Measurements from ENCODE around the gene TMEM144.

TMEM144 gene

GRCh38 chr4:158209825-158210807 is at the start of gene TMEM144:
TSS of gene TMEM144 (plus strand) at chr4:158210486. CDS start at chr4:158212668, 2,182 bp downstream.
- Histone ChIP-seq H3K4me1 (ENCODE audit: insufficient read depth, low read length) (peaks cover 6% of the 10 kb centered on the region), H3K27me3 (ENCODE audit: insufficient read depth, low read length) (peaks cover 3% of the 10 kb centered on the region), H3K4me3 (ENCODE audit: low read length) (peak within 1 kb of the TSS; percentile 45), H2AFZ (ENCODE audit: low read depth, low read length) (peak within 1 kb of the TSS; percentile 17), H3K36me3 (ENCODE audit: insufficient read depth, low read length) (no peaks in the 10 kb centered on the region), H3K9me3 (ENCODE audit: low read length) (no peaks in the 10 kb centered on the region)

GRCh38 chr4:158161551-158162354 is 48.5 kb upstream of the TMEM144 start:
- Histone ChIP-seq H3K4me1 (ENCODE audit: insufficient read depth, low read length) (peaks cover 8% of the 10 kb centered on the region), H2AFZ (ENCODE audit: low read depth, low read length) (no peak overlapping the region), H3K27me3 (ENCODE audit: insufficient read depth, low read length) (no peaks in the 10 kb centered on the region), H3K36me3 (ENCODE audit: insufficient read depth, low read length) (no peaks in the 10 kb centered on the region), H3K9me3 (ENCODE audit: low read length) (no peaks in the 10 kb centered on the region), H3K4me3 (ENCODE audit: low read length) (no peak overlapping the region)

GRCh38 chr4:158162631-158163030 is 47.7 kb upstream of the TMEM144 start:
- H3K27me3 ChIP-seq (ENCODE audit: insufficient read depth, low read length): no peaks in the 10 kb centered on the region
- no peak overlapping the region for H2AFZ ChIP-seq (ENCODE audit: low read depth, low read length)
- H3K4me1 ChIP-seq (ENCODE audit: insufficient read depth, low read length): peaks cover 8% of the 10 kb centered on the region
- no peak overlapping the region for H3K4me3 ChIP-seq (ENCODE audit: low read length)
- no peaks in the 10 kb centered on the region for H3K36me3 ChIP-seq (ENCODE audit: insufficient read depth, low read length)
- no peaks in the 10 kb centered on the region for H3K9me3 ChIP-seq (ENCODE audit: low read length)

- Histone ChIP-seq H2AFZ (ENCODE audit: low read depth, low read length) (no peak overlapping the region), H3K4me3 (ENCODE audit: low read length) (no peak overlapping the region), H3K9me3 (ENCODE audit: low read length) (no peaks in the 10 kb centered on the region), H3K4me1 (ENCODE audit: insufficient read depth, low read length) (peaks cover 8% of the 10 kb centered on the region), H3K27me3 (ENCODE audit: insufficient read depth, low read length) (no peaks in the 10 kb centered on the region), H3K36me3 (ENCODE audit: insufficient read depth, low read length) (no peaks in the 10 kb centered on the region)
Observed at GRCh38 chr4:158163941-158164767, 46.1 kb upstream of the TMEM144 start.

- no peaks in the 10 kb centered on the region for H3K9me3 ChIP-seq (ENCODE audit: low read length)
- no peaks in the 10 kb centered on the region for H3K36me3 ChIP-seq (ENCODE audit: insufficient read depth, low read length)
- no peak overlapping the region for H3K4me3 ChIP-seq (ENCODE audit: low read length)
- peaks cover 8% of the 10 kb centered on the region for H3K4me1 ChIP-seq (ENCODE audit: insufficient read depth, low read length)
- H2AFZ ChIP-seq (ENCODE audit: low read depth, low read length): no peak overlapping the region
- no peaks in the 10 kb centered on the region for H3K27me3 ChIP-seq (ENCODE audit: insufficient read depth, low read length)
Observed at GRCh38 chr4:158164768-158165213, 45.5 kb upstream of the TMEM144 start.

- no peaks in the 10 kb centered on the region for H3K9me3 ChIP-seq (ENCODE audit: low read length)
- H3K4me1 ChIP-seq (ENCODE audit: insufficient read depth, low read length): peaks cover 4% of the 10 kb centered on the region
- no peak overlapping the region for H3K4me3 ChIP-seq (ENCODE audit: low read length)
- no peaks in the 10 kb centered on the region for H3K36me3 ChIP-seq (ENCODE audit: insufficient read depth, low read length)
- H3K27me3 ChIP-seq (ENCODE audit: insufficient read depth, low read length): no peaks in the 10 kb centered on the region
- no peak overlapping the region for H2AFZ ChIP-seq (ENCODE audit: low read depth, low read length)
Observed at GRCh38 chr4:158166701-158167100, 43.6 kb upstream of the TMEM144 start.

- no peak overlapping the region for H2AFZ ChIP-seq (ENCODE audit: low read depth, low read length)
- no peaks in the 10 kb centered on the region for H3K9me3 ChIP-seq (ENCODE audit: low read length)
- no peak overlapping the region for H3K4me3 ChIP-seq (ENCODE audit: low read length)
- H3K36me3 ChIP-seq (ENCODE audit: insufficient read depth, low read length): no peaks in the 10 kb centered on the region
- peaks cover 15% of the 10 kb centered on the region for H3K4me1 ChIP-seq (ENCODE audit: insufficient read depth, low read length)
- H3K27me3 ChIP-seq (ENCODE audit: insufficient read depth, low read length): no peaks in the 10 kb centered on the region
Observed at GRCh38 chr4:158168606-158169005, 41.7 kb upstream of the TMEM144 start.

GRCh38 chr4:158169506-158169905 is 40.8 kb upstream of the TMEM144 start:
- H3K9me3 ChIP-seq (ENCODE audit: low read length): no peaks in the 10 kb centered on the region
- no peaks in the 10 kb centered on the region for H3K36me3 ChIP-seq (ENCODE audit: insufficient read depth, low read length)
- peaks cover 14% of the 10 kb centered on the region for H3K4me1 ChIP-seq (ENCODE audit: insufficient read depth, low read length)
- H2AFZ ChIP-seq (ENCODE audit: low read depth, low read length): no peak overlapping the region
- no peak overlapping the region for H3K4me3 ChIP-seq (ENCODE audit: low read length)
- no peaks in the 10 kb centered on the region for H3K27me3 ChIP-seq (ENCODE audit: insufficient read depth, low read length)

- H3K27me3 ChIP-seq (ENCODE audit: insufficient read depth, low read length): no peaks in the 10 kb centered on the region
- H3K36me3 ChIP-seq (ENCODE audit: insufficient read depth, low read length): no peaks in the 10 kb centered on the region
- peaks cover 12% of the 10 kb centered on the region for H3K4me1 ChIP-seq (ENCODE audit: insufficient read depth, low read length)
- no peak overlapping the region for H3K4me3 ChIP-seq (ENCODE audit: low read length)
- no peak overlapping the region for H2AFZ ChIP-seq (ENCODE audit: low read depth, low read length)
- no peaks in the 10 kb centered on the region for H3K9me3 ChIP-seq (ENCODE audit: low read length)
Observed at GRCh38 chr4:158169931-158170690, 40.2 kb upstream of the TMEM144 start.

- H3K9me3 ChIP-seq (ENCODE audit: low read length): no peaks in the 10 kb centered on the region
- H3K4me1 ChIP-seq (ENCODE audit: insufficient read depth, low read length): peaks cover 12% of the 10 kb centered on the region
- no peaks in the 10 kb centered on the region for H3K27me3 ChIP-seq (ENCODE audit: insufficient read depth, low read length)
- no peak overlapping the region for H3K4me3 ChIP-seq (ENCODE audit: low read length)
- no peaks in the 10 kb centered on the region for H3K36me3 ChIP-seq (ENCODE audit: insufficient read depth, low read length)
- no peak overlapping the region for H2AFZ ChIP-seq (ENCODE audit: low read depth, low read length)
Observed at GRCh38 chr4:158170691-158171561, 39.4 kb upstream of the TMEM144 start.

Data from neuron (in vitro differentiated cells).